Measurements from ENCODE around the gene STUB1. TPM values are rescaled to one million over a fixed set of nuclear protein-coding genes. Genes with fewer than 3 reads are reported as not detected.

Gene STUB1
- total and polyA plus RNA-seq, 10 of the 15 experiments (the other 5 are each of a cell fraction or from before 2014, with no cell fraction given), result 4.2 to 136 (median 67.1) TPM

GRCh38 chr16:724188-725040, 44.2 kb downstream of the STUB1 start (continued):
- no peak for TF ChIP-seq PBX3 (IDR thresholded peaks at IDR 0.05; ENCODE audit: insufficient replicate concordance, low read depth, low read length)
- TF ChIP-seq ASH2L (IDR thresholded peaks at IDR 0.05; ENCODE audit: borderline replicate concordance, low read depth), result no peak
- TF ChIP-seq JUND (IDR thresholded peaks at IDR 0.05; ENCODE audit: low read depth, low read length), result no peak
- no peak for TF ChIP-seq ZNF207 (IDR thresholded peaks at IDR 0.05; ENCODE audit: borderline replicate concordance)
- TF ChIP-seq CBX3 (IDR thresholded peaks at IDR 0.05; ENCODE audit: borderline replicate concordance, low read depth), result no peak

GRCh38 chr16:725041-725376, 44.8 kb downstream of the STUB1 start:
- SMC1A ChIA-PET (ENCODE audit: uncharacterized antibody, unreplicated experiment), result interaction anchor here (1.7 kb wide), 2 partner anchors 10 to 13 kb away, joined by 3 to 5 read pairs; partner anchors contain the start of gene METRN

More at GRCh38 chr16:725041-725376, 44.8 kb downstream of the STUB1 start:
- ChIA-PET CTCF (interaction anchor here (1.0 to 1.7 kb wide), 2 partner anchors 13 to 15 kb away, joined by 3 to 5 read pairs; no protein-coding TSS in a partner anchor), RAD21 (ENCODE audit: unreplicated experiment) (interaction anchor here (0.5 to 2.3 kb wide), 2 partner anchors 12 to 13 kb away, joined by 3 to 6 read pairs; no protein-coding TSS in a partner anchor), POLR2A (interaction anchor here (6.3 kb wide), 1 partner anchor 13 kb away, joined by 60 read pairs; the partner anchor contains the start of gene CIAO3)
- intact Hi-C loops (cut with micrococcal nuclease; ENCODE audit: unreplicated experiment), result no loop called here
- no TSS peak for BruUV-seq (replicated peaks)
- Histone ChIP-seq H3K79me2 (ENCODE audit: control insufficient read depth, insufficient read depth, low read length) (no peaks in the 10 kb centered on the region; the same call in none of the 2 replicates), H3K27ac (ENCODE audit: control insufficient read depth, insufficient read depth) (no peak overlapping the region), H2AFZ (ENCODE audit: control insufficient read depth, low read depth, low read length) (no peak overlapping the region), H3K9ac (ENCODE audit: control insufficient read depth, insufficient read depth, low read length) (no peak overlapping the region), H4K20me1 (ENCODE audit: control insufficient read depth, insufficient read depth) (no peaks in the 10 kb centered on the region), H3K36me3 (ENCODE audit: control insufficient read depth in 2 of 2, insufficient read depth in 2 of 2, low read length in 1 of 2) (no peaks in the 10 kb centered on the region; a peak in 1 of 4 replicates), H3K4me3 (no peak overlapping the region), H3K9me3 (replicated peaks; ENCODE audit: control insufficient read depth, insufficient read depth, low read length) (no peaks in the 10 kb centered on the region), H3K4me2 (ENCODE audit: control insufficient read depth, insufficient read depth) (no peak overlapping the region), H3K4me1 (ENCODE audit: control insufficient read depth, insufficient read depth, low read length) (peaks cover 14% of the 10 kb centered on the region), H3K27me3 (replicated peaks in 1 of 2; ENCODE audit: control insufficient read depth in 2 of 2, insufficient read depth in 2 of 2, low read length in 1 of 2) (no peaks in the 10 kb centered on the region)
- WGBS (ENCODE audit: insufficient coverage, insufficient replicate concordance, low lambda C conversion rate, missing lambda C conversion rate), result 73% methylated on average over 7 of the region's 7 CpGs
- DNase-seq (ENCODE audit: low read depth, low spot score) (no peak), FAIRE-seq (no peak), ATAC-seq (no peak)
- in situ Hi-C loops (cut with MboI), result no loop called here
- no peak for TF ChIP-seq BRCA1 (IDR thresholded peaks at IDR 0.05; ENCODE audit: low read depth, low read length)
- TF ChIP-seq IRF4 (IDR thresholded peaks at IDR 0.05; ENCODE audit: low read depth, low read length), result no peak
- TF ChIP-seq E2F4 (IDR thresholded peaks at IDR 0.05; ENCODE audit: low read depth, low read length), result no peak
- no peak for TF ChIP-seq RAD21 (IDR thresholded peaks at IDR 0.05; ENCODE audit: insufficient read depth, low read depth, low read length)
